ENCODE results near the gene FAM151A. TPM values are rescaled to one million over a fixed set of nuclear protein-coding genes. Genes with fewer than 3 reads are reported as not detected.
A peak's percentile ranks its signal among the peaks of the same experiment; 100 is the strongest.

The FAM151A gene
- total and polyA plus RNA-seq, 3 experiments from 2014 or later, result not detected

DNA sequence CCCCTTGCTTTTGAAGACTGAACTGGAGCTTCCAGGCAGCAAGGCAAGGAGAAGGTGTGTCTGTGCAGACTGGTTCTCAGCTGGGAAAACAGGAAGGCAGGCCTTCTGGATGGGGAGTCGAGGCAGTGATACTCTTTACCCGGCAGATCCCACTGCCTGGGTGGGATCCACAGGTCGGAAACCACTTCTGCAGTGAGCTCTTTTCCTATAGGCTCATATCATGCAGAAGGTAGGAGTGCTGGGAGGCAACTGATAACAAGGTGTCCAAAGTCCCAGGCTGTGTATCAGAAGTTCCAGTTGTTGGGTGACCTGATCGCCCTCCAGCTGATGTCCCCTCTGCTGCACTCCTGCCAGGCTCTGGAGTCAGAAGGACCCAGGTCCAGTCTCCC lies 58.2 kb downstream of the FAM151A start:
- Mint-ChIP-seq H3K36me3 (no peaks in the 10 kb centered on the region), H3K9me3 (peaks cover 0 to 2% (median 0%) of the 10 kb centered on the region in 5 donors), H3K4me3 (no peak overlapping the region), H3K27me3 (peaks cover 3 to 4% of the 10 kb centered on the region in 2 donors), H3K4me1 (peaks cover 0 to 6% (median 0%) of the 10 kb centered on the region in 3 donors), H3K27ac (no peak overlapping the region)
- Histone ChIP-seq H3K4me3 (ENCODE audit: low read length) (no peak overlapping the region), H3K27me3 (ENCODE audit: insufficient read depth, low read length, poor library complexity, severe bottlenecking) (no peaks in the 10 kb centered on the region), H3K9me3 (ENCODE audit: low read length) (no peaks in the 10 kb centered on the region), H3K27ac (ENCODE audit: low read depth, low read length) (no peak overlapping the region), H3K4me1 (ENCODE audit: insufficient read depth, low read length) (no peaks in the 10 kb centered on the region), H3K36me3 (ENCODE audit: insufficient read depth, low read length) (no peaks in the 10 kb centered on the region)
- no peak for DNase-seq
- POLR2A ChIA-PET, result no interaction called here
- CTCF ChIA-PET, result no interaction called here

DNA sequence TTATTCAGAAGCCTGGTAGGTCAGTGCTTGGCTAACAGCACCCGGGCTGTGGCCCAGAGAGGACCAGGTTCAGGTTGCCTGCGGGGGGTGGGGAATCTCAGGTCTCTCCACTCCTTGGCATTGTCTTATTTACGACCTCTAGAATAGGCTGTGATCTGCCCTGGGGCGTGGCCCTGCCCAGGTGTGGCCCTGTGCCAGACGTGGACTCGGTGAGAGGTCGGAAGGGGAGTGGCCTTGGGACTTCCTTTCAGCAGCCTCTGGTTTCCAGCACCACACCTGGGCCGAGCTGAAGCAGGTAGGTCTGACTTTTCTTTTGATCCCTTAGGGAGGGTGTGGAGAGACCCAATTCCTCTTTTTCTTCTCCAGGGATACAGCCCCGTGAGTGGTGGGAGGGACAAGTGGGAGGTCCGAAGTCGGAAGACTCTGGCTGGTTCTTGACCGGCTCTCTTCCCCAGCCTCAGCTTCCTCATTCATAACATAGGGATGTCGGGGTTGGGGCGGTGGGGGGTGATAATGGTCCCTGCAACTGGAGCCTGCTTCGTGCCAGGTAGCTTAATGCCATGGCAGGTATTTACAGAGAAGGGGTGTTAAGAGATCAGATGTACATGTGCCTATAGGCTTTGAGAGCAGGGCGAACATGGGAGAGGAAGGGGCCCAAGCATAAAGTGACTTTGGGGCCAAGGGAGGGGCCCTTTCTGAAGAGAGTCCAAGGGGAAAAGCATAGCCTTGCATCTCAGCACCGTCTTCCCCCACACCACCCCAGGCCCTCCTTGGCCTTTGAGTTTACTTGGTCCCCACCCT lies 58.8 kb downstream of the FAM151A start:
- H3K4me1 ChIP-seq (ENCODE audit: insufficient read depth, low read length), result no peaks in the 10 kb centered on the region
- H3K4me3 Mint-ChIP-seq, result no peak overlapping the region
- no peaks in the 10 kb centered on the region for H3K36me3 Mint-ChIP-seq
- H3K9me3 Mint-ChIP-seq, result no peaks in the 10 kb centered on the region
- POLR2A ChIA-PET, result no interaction called here
- H3K27me3 Mint-ChIP-seq, result peaks cover 4 to 7% of the 10 kb centered on the region in 2 donors
- DNase-seq, result no peak
- no peak overlapping the region for H3K27ac ChIP-seq (ENCODE audit: low read depth, low read length)
- H3K9me3 ChIP-seq (ENCODE audit: low read length), result no peaks in the 10 kb centered on the region
- H3K4me3 ChIP-seq (ENCODE audit: low read length), result no peak overlapping the region
- H3K4me1 Mint-ChIP-seq, result peaks cover 0 to 6% (median 0%) of the 10 kb centered on the region in 3 donors
- CTCF ChIA-PET, result interaction anchor here (0.7 kb wide), 1 partner anchor 270 kb away, joined by 4 read pairs; no protein-coding TSS in a partner anchor
- no peaks in the 10 kb centered on the region for H3K27me3 ChIP-seq (ENCODE audit: insufficient read depth, low read length, poor library complexity, severe bottlenecking)
- no peak overlapping the region for H3K27ac Mint-ChIP-seq
- no peaks in the 10 kb centered on the region for H3K36me3 ChIP-seq (ENCODE audit: insufficient read depth, low read length)

DNA sequence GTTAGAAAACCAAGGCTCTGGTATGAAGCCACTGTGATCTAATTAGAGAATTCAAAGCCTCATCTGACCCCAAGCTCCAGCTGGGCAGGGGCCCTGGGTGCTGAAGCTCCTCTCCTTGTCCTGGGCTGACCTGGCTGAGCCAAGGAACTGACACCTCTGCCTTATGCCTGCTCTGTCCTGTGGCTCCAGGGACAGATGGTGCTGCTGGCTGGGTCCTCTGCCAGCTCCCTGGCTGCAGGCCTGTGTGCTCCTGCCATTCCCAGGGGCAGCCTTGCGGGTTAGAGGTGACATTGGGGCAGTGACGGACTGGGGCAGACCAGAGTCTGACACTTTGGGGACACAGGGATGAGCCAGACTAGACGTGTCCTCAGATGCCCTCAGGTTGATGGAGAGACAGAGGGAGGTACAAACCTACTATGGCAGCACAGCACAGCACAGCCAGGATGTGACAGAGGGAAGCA lies 63.5 kb downstream of the FAM151A start:
- Histone ChIP-seq H3K4me3 (ENCODE audit: low read length) (no peak overlapping the region), H3K36me3 (ENCODE audit: insufficient read depth, low read length) (no peaks in the 10 kb centered on the region), H3K27me3 (ENCODE audit: insufficient read depth, low read length, poor library complexity, severe bottlenecking) (no peaks in the 10 kb centered on the region), H3K9me3 (ENCODE audit: low read length) (no peaks in the 10 kb centered on the region), H3K4me1 (ENCODE audit: insufficient read depth, low read length) (no peaks in the 10 kb centered on the region), H3K27ac (ENCODE audit: low read depth, low read length) (no peak overlapping the region)
- Mint-ChIP-seq H3K27ac (peak overlapping the region in 1 of 8 donors; percentile 50), H3K27me3 (peaks cover 3 to 15% of the 10 kb centered on the region in 2 donors), H3K9me3 (peaks cover 0 to 4% (median 0%) of the 10 kb centered on the region in 5 donors), H3K36me3 (no peaks in the 10 kb centered on the region), H3K4me1 (peaks cover 0 to 6% (median 0%) of the 10 kb centered on the region in 3 donors), H3K4me3 (no peak overlapping the region)
- peak in 1 of 5 donors; percentile 31 for DNase-seq
- CTCF ChIA-PET, result no interaction called here
- POLR2A ChIA-PET, result no interaction called here

Other genes starting within 250 kb of the FAM151A start
- 10 to 100 TPM; 41.6 to 52.7 TPM for gene SSBP3, start 217.1 kb downstream of the FAM151A start, total RNA-seq
- gene SSBP3, start 217.1 kb downstream of the FAM151A start, polyA plus RNA-seq, result 17.6 TPM
- gene ACOT11, start 75.3 kb downstream of the FAM151A start, total RNA-seq, result under 1 TPM; 0.37 to 0.58 TPM
- 0.09 TPM for gene ACOT11, start 75.3 kb downstream of the FAM151A start, polyA plus RNA-seq
- not detected for gene MROH7, start 18.3 kb upstream of the FAM151A start, total RNA-seq
- not detected for gene MROH7, start 18.3 kb upstream of the FAM151A start, polyA plus RNA-seq
- 10 to 100 TPM; 47.0 to 47.5 TPM for gene TTC4, start 92.3 kb upstream of the FAM151A start, total RNA-seq
- gene TTC4, start 92.3 kb upstream of the FAM151A start, polyA plus RNA-seq, result 23.8 TPM
- gene PARS2, start 141.0 kb upstream of the FAM151A start, total RNA-seq, result 1 to 10 TPM; 7.9 to 8.2 TPM
- 3.2 TPM for gene PARS2, start 141.0 kb upstream of the FAM151A start, polyA plus RNA-seq
- 1 to 10 TPM; 2.8 to 2.9 TPM for gene TTC22, start 177.8 kb upstream of the FAM151A start, total RNA-seq
- 5.6 TPM for gene TTC22, start 177.8 kb upstream of the FAM151A start, polyA plus RNA-seq

All from CD8-positive, alpha-beta memory T cell (primary cell).